SK-N-SH treated with all-trans-retinoic acid at 6 μM for 48 hours (cell line): ENCODE results near the gene CLIP3.

Experiments
- ATAC-seq: fragments of 200-7000 bp; cut with Tn5 transposase; 3 replicates; pipeline ENCODE4 v1.9.1; 2020; ENCODE audit warnings: mild to moderate bottlenecking, moderate library complexity
- ESRRG ChIP-seq: fragments of 250-450 bp; sonication (Bioruptor Pico); IDR thresholded peaks from 2 replicates; pipeline ENCODE4 v1.6.1; 2021; ENCODE audit warnings: mild to moderate bottlenecking
- GLIS3 ChIP-seq: fragments of 250-450 bp; sonication (Bioruptor Pico); IDR thresholded peaks from 2 replicates; pipeline ENCODE4 v1.5.0; 2020; ENCODE audit warnings: mild to moderate bottlenecking, moderate library complexity
- ISL1 ChIP-seq: fragments of 250-450 bp; sonication (Bioruptor Pico); IDR thresholded peaks from 2 replicates; pipeline ENCODE4 v2.1.2; 2022; ENCODE audit warnings: mild to moderate bottlenecking, moderate library complexity
- PPARA ChIP-seq: fragments of 250-450 bp; sonication (Bioruptor Pico); IDR thresholded peaks from 2 replicates; pipeline ENCODE4 v1.5.0; 2020; ENCODE audit warnings: mild to moderate bottlenecking, borderline replicate concordance
- RARB ChIP-seq: fragments of 250-450 bp; sonication (Bioruptor Pico); IDR thresholded peaks from 2 replicates; pipeline ENCODE4 v1.8.0; 2021; ENCODE audit warnings: mild to moderate bottlenecking, moderate library complexity
- SNAI2 ChIP-seq: fragments of 250-450 bp; sonication (Bioruptor Pico); IDR thresholded peaks from 2 replicates; pipeline ENCODE4 v1.5.0; 2020; ENCODE audit warnings: mild to moderate bottlenecking, moderate library complexity
- TCF4 ChIP-seq: fragments of 250-450 bp; sonication (Bioruptor Pico); IDR thresholded peaks from 2 replicates; pipeline ENCODE4 v1.8.0; 2021; ENCODE audit warnings: mild to moderate bottlenecking, moderate library complexity, borderline replicate concordance
- TOX ChIP-seq: fragments of 250-450 bp; sonication (Bioruptor Pico); IDR thresholded peaks from 2 replicates; pipeline ENCODE4 v1.8.0; 2021; ENCODE audit warnings: mild to moderate bottlenecking, moderate library complexity, borderline replicate concordance
- ZC3H10 ChIP-seq: fragments of 250-450 bp; sonication (Bioruptor Pico); IDR thresholded peaks from 2 replicates; pipeline ENCODE4 v1.5.1; 2021; ENCODE audit warnings: mild to moderate bottlenecking, moderate library complexity
- ZFP3 ChIP-seq: fragments of 250-450 bp; sonication (Bioruptor Pico); IDR thresholded peaks from 2 replicates; pipeline ENCODE4 v1.5.0; 2020; ENCODE audit warnings: mild to moderate bottlenecking, moderate library complexity
- ZFP30 ChIP-seq: fragments of 450-650 bp; formaldehyde crosslinking; IDR thresholded peaks from 2 replicates; pipeline ENCODE4 v1.5.0; 2022; ENCODE audit warnings: mild to moderate bottlenecking, moderate library complexity
- ZNF565 ChIP-seq: fragments of 450-650 bp; formaldehyde crosslinking; conservative IDR thresholded peaks from 2 replicates; pipeline ENCODE4 v1.5.0; 2020; ENCODE audit warnings: low read depth, mild to moderate bottlenecking, moderate library complexity
- ZNF70 ChIP-seq: fragments of 450-650 bp; formaldehyde crosslinking; IDR thresholded peaks from 2 replicates; pipeline ENCODE4 v1.5.0; 2020; ENCODE audit warnings: mild to moderate bottlenecking, moderate library complexity
- TF ChIP-seq, protein P1 (sequence below): fragments of 250-450 bp; sonication (Bioruptor Pico); IDR thresholded peaks from 2 replicates; pipeline ENCODE4 v1.5.1; 2021; ENCODE audit warnings: mild to moderate bottlenecking, moderate library complexity
- TF ChIP-seq, protein P2 (sequence below): fragments of 250-450 bp; sonication (Bioruptor Pico); IDR thresholded peaks from 2 replicates; pipeline ENCODE4 v1.5.0; 2020; ENCODE audit warnings: mild to moderate bottlenecking, moderate library complexity
- TF ChIP-seq, protein P3 (sequence below): fragments of 250-450 bp; sonication (Bioruptor Pico); IDR thresholded peaks from 2 replicates; pipeline ENCODE4 v1.8.0; 2020; ENCODE audit warnings: mild to moderate bottlenecking, moderate library complexity, borderline replicate concordance
- TF ChIP-seq, protein P4 (sequence below): fragments of 250-450 bp; sonication (Bioruptor Pico); IDR thresholded peaks from 2 replicates; pipeline ENCODE4 v1.5.1; 2020; ENCODE audit warnings: low read depth, mild to moderate bottlenecking, moderate library complexity

Gene CLIP3

DNA sequence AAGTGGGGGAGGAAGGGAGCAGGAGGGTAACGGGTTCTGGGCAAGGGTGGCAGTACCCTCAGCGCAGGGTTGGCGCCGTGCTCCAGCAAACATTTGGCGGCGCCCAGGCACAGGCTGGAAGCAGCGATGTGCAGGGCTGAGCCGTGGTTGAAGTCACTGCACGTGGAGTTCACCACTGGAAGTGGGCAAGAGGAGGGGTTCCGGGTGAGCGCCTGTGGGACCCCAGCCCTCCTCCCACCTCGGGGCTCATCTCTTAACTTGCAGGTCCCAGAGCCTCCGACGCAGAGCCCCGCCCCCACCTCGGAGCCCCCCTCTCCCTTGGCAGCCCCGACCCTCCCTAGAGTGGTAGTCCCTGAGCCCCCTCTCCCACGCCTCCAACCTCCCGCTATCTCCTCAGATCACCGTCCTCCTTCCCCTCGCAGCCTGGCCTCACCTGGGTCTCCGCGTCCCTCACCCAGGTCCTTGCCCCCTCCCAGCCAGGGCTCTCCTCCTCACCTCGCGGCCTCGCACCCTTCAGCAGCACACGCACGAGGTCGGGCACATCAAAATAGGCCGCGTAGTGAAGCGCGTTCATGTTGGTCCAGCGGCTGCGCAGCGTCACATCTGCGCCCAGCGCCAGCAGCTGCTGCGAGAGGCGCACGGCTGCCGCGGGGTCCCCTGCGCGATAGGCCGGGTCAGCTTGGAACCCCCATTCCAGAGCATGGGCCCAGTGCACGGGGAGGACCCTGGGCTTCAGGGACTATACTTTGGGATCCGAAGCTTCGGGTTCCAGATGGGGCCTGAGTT is 6.4 kb downstream of the CLIP3 start:
- ATAC-seq, result no peak
- TF ChIP-seq ZFP30 (CRISPR knock-in tag), result no peak
- TF ChIP-seq RARB, result no peak
- TF ChIP-seq, protein P1, sequence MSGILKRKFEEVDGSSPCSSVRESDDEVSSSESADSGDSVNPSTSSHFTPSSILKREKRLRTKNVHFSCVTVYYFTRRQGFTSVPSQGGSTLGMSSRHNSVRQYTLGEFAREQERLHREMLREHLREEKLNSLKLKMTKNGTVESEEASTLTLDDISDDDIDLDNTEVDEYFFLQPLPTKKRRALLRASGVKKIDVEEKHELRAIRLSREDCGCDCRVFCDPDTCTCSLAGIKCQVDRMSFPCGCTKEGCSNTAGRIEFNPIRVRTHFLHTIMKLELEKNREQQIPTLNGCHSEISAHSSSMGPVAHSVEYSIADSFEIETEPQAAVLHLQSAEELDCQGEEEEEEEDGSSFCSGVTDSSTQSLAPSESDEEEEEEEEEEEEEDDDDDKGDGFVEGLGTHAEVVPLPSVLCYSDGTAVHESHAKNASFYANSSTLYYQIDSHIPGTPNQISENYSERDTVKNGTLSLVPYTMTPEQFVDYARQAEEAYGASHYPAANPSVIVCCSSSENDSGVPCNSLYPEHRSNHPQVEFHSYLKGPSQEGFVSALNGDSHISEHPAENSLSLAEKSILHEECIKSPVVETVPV, result no peak
- no peak for TF ChIP-seq TOX (CRISPR knock-in tag)
- TF ChIP-seq ZC3H10, result no peak
- TF ChIP-seq ZNF565 (CRISPR knock-in tag), result no peak
- no peak for TF ChIP-seq PPARA (CRISPR knock-in tag)
- no peak for TF ChIP-seq SNAI2 (CRISPR knock-in tag)
- no peak for TF ChIP-seq ISL1 (CRISPR knock-in tag)
- TF ChIP-seq ZNF70 (CRISPR knock-in tag), result no peak
- TF ChIP-seq, protein P2, sequence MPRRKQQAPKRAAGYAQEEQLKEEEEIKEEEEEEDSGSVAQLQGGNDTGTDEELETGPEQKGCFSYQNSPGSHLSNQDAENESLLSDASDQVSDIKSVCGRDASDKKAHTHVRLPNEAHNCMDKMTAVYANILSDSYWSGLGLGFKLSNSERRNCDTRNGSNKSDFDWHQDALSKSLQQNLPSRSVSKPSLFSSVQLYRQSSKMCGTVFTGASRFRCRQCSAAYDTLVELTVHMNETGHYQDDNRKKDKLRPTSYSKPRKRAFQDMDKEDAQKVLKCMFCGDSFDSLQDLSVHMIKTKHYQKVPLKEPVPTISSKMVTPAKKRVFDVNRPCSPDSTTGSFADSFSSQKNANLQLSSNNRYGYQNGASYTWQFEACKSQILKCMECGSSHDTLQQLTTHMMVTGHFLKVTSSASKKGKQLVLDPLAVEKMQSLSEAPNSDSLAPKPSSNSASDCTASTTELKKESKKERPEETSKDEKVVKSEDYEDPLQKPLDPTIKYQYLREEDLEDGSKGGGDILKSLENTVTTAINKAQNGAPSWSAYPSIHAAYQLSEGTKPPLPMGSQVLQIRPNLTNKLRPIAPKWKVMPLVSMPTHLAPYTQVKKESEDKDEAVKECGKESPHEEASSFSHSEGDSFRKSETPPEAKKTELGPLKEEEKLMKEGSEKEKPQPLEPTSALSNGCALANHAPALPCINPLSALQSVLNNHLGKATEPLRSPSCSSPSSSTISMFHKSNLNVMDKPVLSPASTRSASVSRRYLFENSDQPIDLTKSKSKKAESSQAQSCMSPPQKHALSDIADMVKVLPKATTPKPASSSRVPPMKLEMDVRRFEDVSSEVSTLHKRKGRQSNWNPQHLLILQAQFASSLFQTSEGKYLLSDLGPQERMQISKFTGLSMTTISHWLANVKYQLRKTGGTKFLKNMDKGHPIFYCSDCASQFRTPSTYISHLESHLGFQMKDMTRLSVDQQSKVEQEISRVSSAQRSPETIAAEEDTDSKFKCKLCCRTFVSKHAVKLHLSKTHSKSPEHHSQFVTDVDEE, result no peak

DNA sequence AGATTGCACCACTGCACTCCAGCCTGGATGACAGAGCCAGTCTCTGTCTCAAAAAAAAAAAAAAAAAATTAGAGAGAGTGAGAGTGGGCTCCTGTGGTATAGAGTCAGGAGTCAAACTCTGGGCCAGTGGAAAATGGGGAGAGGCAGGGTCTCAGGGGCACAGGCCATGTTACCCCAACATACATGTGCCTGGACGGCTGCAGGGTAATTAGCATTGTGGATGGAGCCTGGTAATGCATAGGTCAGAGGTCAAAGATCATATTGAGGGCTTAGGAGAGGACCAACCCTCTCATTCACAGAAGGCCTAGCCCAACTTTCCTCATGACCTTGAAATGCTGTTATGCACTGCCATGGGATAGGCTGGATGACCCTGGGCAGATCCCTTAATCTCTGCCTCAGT is 7.1 kb downstream of the CLIP3 start:
- no peak for TF ChIP-seq RARB
- TF ChIP-seq ZNF70 (CRISPR knock-in tag), result no peak
- TF ChIP-seq, protein P1, result no peak
- no peak for TF ChIP-seq GLIS3 (CRISPR knock-in tag)
- TF ChIP-seq, protein P3, sequence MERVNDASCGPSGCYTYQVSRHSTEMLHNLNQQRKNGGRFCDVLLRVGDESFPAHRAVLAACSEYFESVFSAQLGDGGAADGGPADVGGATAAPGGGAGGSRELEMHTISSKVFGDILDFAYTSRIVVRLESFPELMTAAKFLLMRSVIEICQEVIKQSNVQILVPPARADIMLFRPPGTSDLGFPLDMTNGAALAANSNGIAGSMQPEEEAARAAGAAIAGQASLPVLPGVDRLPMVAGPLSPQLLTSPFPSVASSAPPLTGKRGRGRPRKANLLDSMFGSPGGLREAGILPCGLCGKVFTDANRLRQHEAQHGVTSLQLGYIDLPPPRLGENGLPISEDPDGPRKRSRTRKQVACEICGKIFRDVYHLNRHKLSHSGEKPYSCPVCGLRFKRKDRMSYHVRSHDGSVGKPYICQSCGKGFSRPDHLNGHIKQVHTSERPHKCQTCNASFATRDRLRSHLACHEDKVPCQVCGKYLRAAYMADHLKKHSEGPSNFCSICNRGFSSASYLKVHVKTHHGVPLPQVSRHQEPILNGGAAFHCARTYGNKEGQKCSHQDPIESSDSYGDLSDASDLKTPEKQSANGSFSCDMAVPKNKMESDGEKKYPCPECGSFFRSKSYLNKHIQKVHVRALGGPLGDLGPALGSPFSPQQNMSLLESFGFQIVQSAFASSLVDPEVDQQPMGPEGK (CRISPR knock-in tag), result no peak
- TF ChIP-seq, protein P2, result no peak
- TF ChIP-seq ESRRG (CRISPR knock-in tag), result no peak
- TF ChIP-seq, protein P4, sequence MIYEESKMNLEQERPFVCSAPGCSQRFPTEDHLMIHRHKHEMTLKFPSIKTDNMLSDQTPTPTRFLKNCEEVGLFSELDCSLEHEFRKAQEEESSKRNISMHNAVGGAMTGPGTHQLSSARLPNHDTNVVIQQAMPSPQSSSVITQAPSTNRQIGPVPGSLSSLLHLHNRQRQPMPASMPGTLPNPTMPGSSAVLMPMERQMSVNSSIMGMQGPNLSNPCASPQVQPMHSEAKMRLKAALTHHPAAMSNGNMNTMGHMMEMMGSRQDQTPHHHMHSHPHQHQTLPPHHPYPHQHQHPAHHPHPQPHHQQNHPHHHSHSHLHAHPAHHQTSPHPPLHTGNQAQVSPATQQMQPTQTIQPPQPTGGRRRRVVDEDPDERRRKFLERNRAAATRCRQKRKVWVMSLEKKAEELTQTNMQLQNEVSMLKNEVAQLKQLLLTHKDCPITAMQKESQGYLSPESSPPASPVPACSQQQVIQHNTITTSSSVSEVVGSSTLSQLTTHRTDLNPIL (CRISPR knock-in tag), result no peak
- TF ChIP-seq ZFP3 (CRISPR knock-in tag), result no peak
- no peak for TF ChIP-seq ZFP30 (CRISPR knock-in tag)
- TF ChIP-seq ZC3H10, result no peak
- TF ChIP-seq TCF4 (CRISPR knock-in tag), result no peak
- no peak for TF ChIP-seq TOX (CRISPR knock-in tag)
- no peak for TF ChIP-seq ZNF565 (CRISPR knock-in tag)
- TF ChIP-seq SNAI2 (CRISPR knock-in tag), result no peak
- TF ChIP-seq, all 23 proteins: peak for 0
- ATAC-seq, result no peak
